ENCODE measurements around the gene TSPOAP1. TPM values are rescaled to one million over a fixed set of nuclear protein-coding genes. Genes with fewer than 3 reads are reported as not detected.

The TSPOAP1 gene
- total RNA-seq, 2 donors from 2014 or later, result 3.7 to 5.4 TPM

GRCh38 chr17:58317421-58318064, 11.1 kb downstream of the TSPOAP1 start:
- no peaks in the 10 kb centered on the region for H3K9me3 ChIP-seq
- H3K27ac ChIP-seq, result no peak overlapping the region
- H3K27me3 ChIP-seq, result no peaks in the 10 kb centered on the region
- DNase-seq, result peak; percentile 64
- intact Hi-C loops (cut with DNase I), result loop anchor here (1.0 kb wide), 1 partner anchor 130 kb away; no protein-coding TSS in a partner anchor
- H3K36me3 ChIP-seq, result no peaks in the 10 kb centered on the region
- no peak overlapping the region for H3K9ac ChIP-seq (ENCODE audit: low read depth in 2 of 2, low read length in 2 of 2)
- no peaks in the 10 kb centered on the region for H3K4me1 ChIP-seq
- TF ChIP-seq, protein P1, sequence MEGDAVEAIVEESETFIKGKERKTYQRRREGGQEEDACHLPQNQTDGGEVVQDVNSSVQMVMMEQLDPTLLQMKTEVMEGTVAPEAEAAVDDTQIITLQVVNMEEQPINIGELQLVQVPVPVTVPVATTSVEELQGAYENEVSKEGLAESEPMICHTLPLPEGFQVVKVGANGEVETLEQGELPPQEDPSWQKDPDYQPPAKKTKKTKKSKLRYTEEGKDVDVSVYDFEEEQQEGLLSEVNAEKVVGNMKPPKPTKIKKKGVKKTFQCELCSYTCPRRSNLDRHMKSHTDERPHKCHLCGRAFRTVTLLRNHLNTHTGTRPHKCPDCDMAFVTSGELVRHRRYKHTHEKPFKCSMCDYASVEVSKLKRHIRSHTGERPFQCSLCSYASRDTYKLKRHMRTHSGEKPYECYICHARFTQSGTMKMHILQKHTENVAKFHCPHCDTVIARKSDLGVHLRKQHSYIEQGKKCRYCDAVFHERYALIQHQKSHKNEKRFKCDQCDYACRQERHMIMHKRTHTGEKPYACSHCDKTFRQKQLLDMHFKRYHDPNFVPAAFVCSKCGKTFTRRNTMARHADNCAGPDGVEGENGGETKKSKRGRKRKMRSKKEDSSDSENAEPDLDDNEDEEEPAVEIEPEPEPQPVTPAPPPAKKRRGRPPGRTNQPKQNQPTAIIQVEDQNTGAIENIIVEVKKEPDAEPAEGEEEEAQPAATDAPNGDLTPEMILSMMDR (IDR thresholded peaks at IDR 0.05), result peak; percentile 77
- no peak overlapping the region for H3K4me3 ChIP-seq

GRCh38 chr17:58316260-58316960, 12.2 kb downstream of the TSPOAP1 start:
- Histone ChIP-seq H3K9ac (ENCODE audit: low read depth in 2 of 2, low read length in 2 of 2) (no peak overlapping the region), H3K36me3 (no peaks in the 10 kb centered on the region), H3K9me3 (no peaks in the 10 kb centered on the region), H3K27me3 (no peaks in the 10 kb centered on the region), H3K4me1 (no peaks in the 10 kb centered on the region), H3K4me3 (no peak overlapping the region), H3K27ac (no peak overlapping the region)
- intact Hi-C loops (cut with DNase I), result no loop called here
- TF ChIP-seq, protein P1 (IDR thresholded peaks at IDR 0.05), result no peak
- DNase-seq, result peak; percentile 12

DNA sequence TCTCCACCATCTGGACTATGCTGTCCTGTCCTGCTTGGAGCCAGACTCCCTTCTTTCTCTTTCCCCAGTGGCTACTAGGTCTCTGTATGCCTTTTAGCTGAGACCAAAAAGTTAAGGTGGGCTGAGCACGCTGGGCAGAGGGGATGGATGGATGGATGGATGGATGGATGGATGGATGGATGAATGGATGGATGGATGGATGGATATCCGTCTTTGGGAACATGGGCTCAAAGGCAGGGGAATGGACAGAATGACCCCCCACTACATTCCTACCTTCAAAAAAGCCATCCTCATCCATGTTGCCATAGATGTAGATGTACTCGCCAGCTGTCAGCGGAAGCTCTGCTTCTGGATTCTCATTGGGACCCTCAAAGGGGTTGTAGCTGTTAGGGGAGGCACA, 12.8 kb downstream of the TSPOAP1 start:
- H3K9me3 ChIP-seq, result no peaks in the 10 kb centered on the region
- no peak overlapping the region for H3K27ac ChIP-seq
- no peaks in the 10 kb centered on the region for H3K27me3 ChIP-seq
- no peaks in the 10 kb centered on the region for H3K4me1 ChIP-seq
- DNase-seq, result no peak
- H3K9ac ChIP-seq (ENCODE audit: low read depth in 2 of 2, low read length in 2 of 2), result no peak overlapping the region
- H3K4me3 ChIP-seq, result no peak overlapping the region
- intact Hi-C loops (cut with DNase I), result no loop called here
- TF ChIP-seq, protein P1 (IDR thresholded peaks at IDR 0.05), result no peak
- H3K36me3 ChIP-seq, result no peaks in the 10 kb centered on the region

- H3K9ac ChIP-seq (ENCODE audit: low read depth in 2 of 2, low read length in 2 of 2), result no peak overlapping the region
- no peak for DNase-seq
- intact Hi-C loops (cut with DNase I), result no loop called here
- H3K27me3 ChIP-seq, result no peaks in the 10 kb centered on the region
- no peak overlapping the region for H3K4me3 ChIP-seq
- H3K27ac ChIP-seq, result no peak overlapping the region
- no peaks in the 10 kb centered on the region for H3K4me1 ChIP-seq
- TF ChIP-seq, protein P1 (IDR thresholded peaks at IDR 0.05), result no peak
- no peaks in the 10 kb centered on the region for H3K9me3 ChIP-seq
- no peaks in the 10 kb centered on the region for H3K36me3 ChIP-seq
Measured at GRCh38 chr17:58315281-58315711, 13.3 kb downstream of the TSPOAP1 start.

- TF ChIP-seq, protein P1 (IDR thresholded peaks at IDR 0.05), result no peak
- H3K4me1 ChIP-seq, result no peaks in the 10 kb centered on the region
- no peaks in the 10 kb centered on the region for H3K36me3 ChIP-seq
- H3K9me3 ChIP-seq, result no peaks in the 10 kb centered on the region
- H3K27ac ChIP-seq, result no peak overlapping the region
- intact Hi-C loops (cut with DNase I), result no loop called here
- DNase-seq, result no peak
- no peak overlapping the region for H3K9ac ChIP-seq (ENCODE audit: low read depth in 2 of 2, low read length in 2 of 2)
- H3K4me3 ChIP-seq, result no peak overlapping the region
- no peaks in the 10 kb centered on the region for H3K27me3 ChIP-seq
Measured at GRCh38 chr17:58314706-58315015, 13.9 kb downstream of the TSPOAP1 start.
